ENCODE data around the gene KLF15. TPM values are rescaled to one million over a fixed set of nuclear protein-coding genes. Genes with fewer than 3 reads are reported as not detected.

KLF15 gene
- total RNA-seq, 1 experiment from 2014 or later: 3.3 TPM

DNA sequence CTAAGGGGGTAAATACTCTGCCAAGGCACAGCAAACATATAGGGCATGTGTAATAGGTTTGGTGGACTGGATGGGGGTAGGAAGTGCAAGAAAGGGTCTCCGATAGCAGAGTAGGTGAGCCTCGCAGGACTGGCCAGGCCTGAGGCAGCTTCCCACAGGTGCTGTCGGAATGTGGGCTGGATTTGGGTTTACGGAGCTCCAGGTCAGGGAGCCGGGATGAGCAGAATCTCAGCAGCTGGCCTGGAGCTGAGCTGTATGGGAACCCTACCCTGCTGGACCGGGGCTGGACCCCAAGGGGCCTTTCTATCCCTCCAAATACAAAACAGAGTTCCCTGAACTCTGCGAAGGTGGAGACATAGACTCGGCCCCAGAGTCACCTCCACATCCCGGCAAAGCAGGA, 15.0 kb downstream of the KLF15 start:
- Histone ChIP-seq H3K36me3 (ENCODE audit: control insufficient read depth in 1 of 2, insufficient read depth in 2 of 2, low read length in 2 of 2) (no peaks in the 10 kb centered on the region), H2AFZ (ENCODE audit: low read depth, low read length, poor library complexity, severe bottlenecking) (no peak overlapping the region), H3K9ac (ENCODE audit: low read length) (no peak overlapping the region), H3K79me2 (ENCODE audit: insufficient read depth, low read length) (no peaks in the 10 kb centered on the region), H3K4me2 (ENCODE audit: low read length) (no peak overlapping the region), H3K9me2 (ENCODE audit: insufficient read depth) (no peaks in the 10 kb centered on the region), H4K20me1 (ENCODE audit: insufficient read depth) (no peaks in the 10 kb centered on the region), H3K27ac (ENCODE audit: low read depth, low read length) (no peak overlapping the region), H3K9me3 (ENCODE audit: control insufficient read depth in 1 of 2, insufficient read depth in 1 of 2, low read depth in 1 of 2, low read length in 2 of 2) (no peaks in the 10 kb centered on the region), H3K4me3 (replicated peaks in 1 of 2; ENCODE audit: low read depth in 1 of 2, low read length in 2 of 2) (no peak overlapping the region), H3K27me3 (ENCODE audit: insufficient read depth, low read length) (peaks cover 13% of the 10 kb centered on the region), H3K4me1 (ENCODE audit: control insufficient read depth in 1 of 2, insufficient read depth in 2 of 2, low read length in 2 of 2) (no peaks in the 10 kb centered on the region)
- DNase-seq (ENCODE audit: low read depth, low spot score) (no peak), ATAC-seq (no peak)
- ChIA-PET RAD21 (ENCODE audit: low non-redundant PET in 1 of 2, low total read pairs in 2 of 2, uncharacterized antibody in 2 of 2, unreplicated experiment in 2 of 2) (no interaction called here), CTCF (no interaction called here), POLR2A (no interaction called here)
- intact Hi-C loops (cut with micrococcal nuclease): no loop called here
- no TSS peak for BruUV-seq (replicated peaks)
- TF ChIP-seq ZNF274 (IDR thresholded peaks at IDR 0.05; ENCODE audit: low read depth, low read length): no peak
- TF ChIP-seq CEBPB (IDR thresholded peaks at IDR 0.05; ENCODE audit: low read depth): no peak
- TF ChIP-seq POLR2AphosphoS5 (IDR thresholded peaks at IDR 0.05; ENCODE audit: low read depth, low read length): no peak
- TF ChIP-seq, protein P1, sequence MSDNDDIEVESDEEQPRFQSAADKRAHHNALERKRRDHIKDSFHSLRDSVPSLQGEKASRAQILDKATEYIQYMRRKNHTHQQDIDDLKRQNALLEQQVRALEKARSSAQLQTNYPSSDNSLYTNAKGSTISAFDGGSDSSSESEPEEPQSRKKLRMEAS (IDR thresholded peaks at IDR 0.05): no peak
- TF ChIP-seq EZH2phosphoT487 (IDR thresholded peaks at IDR 0.05; ENCODE audit: borderline replicate concordance): no peak
- TF ChIP-seq CBX3 (IDR thresholded peaks at IDR 0.05; ENCODE audit: low read depth): no peak
- TF ChIP-seq ZFX (IDR thresholded peaks at IDR 0.05): no peak
- TF ChIP-seq JUND (IDR thresholded peaks at IDR 0.05): no peak
- TF ChIP-seq, protein P2, sequence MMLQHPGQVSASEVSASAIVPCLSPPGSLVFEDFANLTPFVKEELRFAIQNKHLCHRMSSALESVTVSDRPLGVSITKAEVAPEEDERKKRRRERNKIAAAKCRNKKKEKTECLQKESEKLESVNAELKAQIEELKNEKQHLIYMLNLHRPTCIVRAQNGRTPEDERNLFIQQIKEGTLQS (IDR thresholded peaks at IDR 0.05): no peak
- TF ChIP-seq, protein P3, sequence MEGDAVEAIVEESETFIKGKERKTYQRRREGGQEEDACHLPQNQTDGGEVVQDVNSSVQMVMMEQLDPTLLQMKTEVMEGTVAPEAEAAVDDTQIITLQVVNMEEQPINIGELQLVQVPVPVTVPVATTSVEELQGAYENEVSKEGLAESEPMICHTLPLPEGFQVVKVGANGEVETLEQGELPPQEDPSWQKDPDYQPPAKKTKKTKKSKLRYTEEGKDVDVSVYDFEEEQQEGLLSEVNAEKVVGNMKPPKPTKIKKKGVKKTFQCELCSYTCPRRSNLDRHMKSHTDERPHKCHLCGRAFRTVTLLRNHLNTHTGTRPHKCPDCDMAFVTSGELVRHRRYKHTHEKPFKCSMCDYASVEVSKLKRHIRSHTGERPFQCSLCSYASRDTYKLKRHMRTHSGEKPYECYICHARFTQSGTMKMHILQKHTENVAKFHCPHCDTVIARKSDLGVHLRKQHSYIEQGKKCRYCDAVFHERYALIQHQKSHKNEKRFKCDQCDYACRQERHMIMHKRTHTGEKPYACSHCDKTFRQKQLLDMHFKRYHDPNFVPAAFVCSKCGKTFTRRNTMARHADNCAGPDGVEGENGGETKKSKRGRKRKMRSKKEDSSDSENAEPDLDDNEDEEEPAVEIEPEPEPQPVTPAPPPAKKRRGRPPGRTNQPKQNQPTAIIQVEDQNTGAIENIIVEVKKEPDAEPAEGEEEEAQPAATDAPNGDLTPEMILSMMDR (IDR thresholded peaks at IDR 0.05 in 2 of 3, conservative IDR thresholded peaks at IDR 0.05 in 1 of 3; ENCODE audit: borderline replicate concordance in 1 of 3, insufficient read depth in 1 of 3, low read depth in 2 of 3, low read length in 2 of 3): no peak
- no peak for TF ChIP-seq YY1 (IDR thresholded peaks at IDR 0.05; ENCODE audit: extremely low read depth, insufficient replicate concordance, low read depth, low read length)
- TF ChIP-seq TCF7L2 (IDR thresholded peaks at IDR 0.05; ENCODE audit: borderline replicate concordance, extremely low read depth, insufficient read depth, insufficient read length): no peak
- no peak for TF ChIP-seq SP1 (IDR thresholded peaks at IDR 0.05; ENCODE audit: low read depth)
- TF ChIP-seq RAD21 (IDR thresholded peaks at IDR 0.05; ENCODE audit: low read depth): no peak
- TF ChIP-seq SRF (IDR thresholded peaks at IDR 0.05; ENCODE audit: low read depth): no peak
- TF ChIP-seq, protein P4, sequence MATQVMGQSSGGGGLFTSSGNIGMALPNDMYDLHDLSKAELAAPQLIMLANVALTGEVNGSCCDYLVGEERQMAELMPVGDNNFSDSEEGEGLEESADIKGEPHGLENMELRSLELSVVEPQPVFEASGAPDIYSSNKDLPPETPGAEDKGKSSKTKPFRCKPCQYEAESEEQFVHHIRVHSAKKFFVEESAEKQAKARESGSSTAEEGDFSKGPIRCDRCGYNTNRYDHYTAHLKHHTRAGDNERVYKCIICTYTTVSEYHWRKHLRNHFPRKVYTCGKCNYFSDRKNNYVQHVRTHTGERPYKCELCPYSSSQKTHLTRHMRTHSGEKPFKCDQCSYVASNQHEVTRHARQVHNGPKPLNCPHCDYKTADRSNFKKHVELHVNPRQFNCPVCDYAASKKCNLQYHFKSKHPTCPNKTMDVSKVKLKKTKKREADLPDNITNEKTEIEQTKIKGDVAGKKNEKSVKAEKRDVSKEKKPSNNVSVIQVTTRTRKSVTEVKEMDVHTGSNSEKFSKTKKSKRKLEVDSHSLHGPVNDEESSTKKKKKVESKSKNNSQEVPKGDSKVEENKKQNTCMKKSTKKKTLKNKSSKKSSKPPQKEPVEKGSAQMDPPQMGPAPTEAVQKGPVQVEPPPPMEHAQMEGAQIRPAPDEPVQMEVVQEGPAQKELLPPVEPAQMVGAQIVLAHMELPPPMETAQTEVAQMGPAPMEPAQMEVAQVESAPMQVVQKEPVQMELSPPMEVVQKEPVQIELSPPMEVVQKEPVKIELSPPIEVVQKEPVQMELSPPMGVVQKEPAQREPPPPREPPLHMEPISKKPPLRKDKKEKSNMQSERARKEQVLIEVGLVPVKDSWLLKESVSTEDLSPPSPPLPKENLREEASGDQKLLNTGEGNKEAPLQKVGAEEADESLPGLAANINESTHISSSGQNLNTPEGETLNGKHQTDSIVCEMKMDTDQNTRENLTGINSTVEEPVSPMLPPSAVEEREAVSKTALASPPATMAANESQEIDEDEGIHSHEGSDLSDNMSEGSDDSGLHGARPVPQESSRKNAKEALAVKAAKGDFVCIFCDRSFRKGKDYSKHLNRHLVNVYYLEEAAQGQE (IDR thresholded peaks at IDR 0.05; ENCODE audit: low read depth): no peak
- no peak for TF ChIP-seq POLR2A (IDR thresholded peaks at IDR 0.05; ENCODE audit: borderline replicate concordance, extremely low read depth, insufficient read depth, insufficient read length)
- no peak for TF ChIP-seq EGR1 (IDR thresholded peaks at IDR 0.05; ENCODE audit: low read depth)
- TF ChIP-seq FOSL1 (IDR thresholded peaks at IDR 0.05; ENCODE audit: low read depth): no peak
- no peak for TF ChIP-seq ELF1 (IDR thresholded peaks at IDR 0.05; ENCODE audit: borderline replicate concordance, low read depth)

All from HCT116 (cell line).